Transverse colon (tissue), 4 donors: Measurements from ENCODE around the gene CADPS. TPM values are rescaled to one million over a fixed set of nuclear protein-coding genes. Genes with fewer than 3 reads are reported as not detected.

Source experiments
- DNase-seq: peaks from one replicate; pipeline ENCODE4 v3.0.0-alpha.2; 2019
- H3K27ac ChIP-seq, 4 donors: fragments of 200-600 bp; sonication (generic); 2 replicates each; pipeline ENCODE4 v1.5.1; 2016 to 2018; ENCODE audit warnings: inconsistent platforms in 4 of 4
- H3K27me3 ChIP-seq: fragments of 200-600 bp; sonication (generic); 2 replicates; pipeline ENCODE4 v1.5.1; 2017; ENCODE audit warnings: inconsistent platforms
- H3K36me3 ChIP-seq, 4 donors: fragments of 200-600 bp; sonication (generic); 2 replicates each; pipeline ENCODE4 v1.5.1; 2017 to 2019; ENCODE audit warnings: inconsistent platforms in 4 of 4
- H3K4me1 ChIP-seq, 4 donors: fragments of 200-600 bp; sonication (generic); 2 replicates each; pipeline ENCODE4 v1.5.1; 2017 to 2020; ENCODE audit warnings: inconsistent platforms in 4 of 4
- H3K4me3 ChIP-seq, 4 donors: fragments of 200-600 bp; sonication (generic); 1 replicate in 1 of 4; 2 replicates in 3 of 4; pipeline versions ENCODE4 v1.5.1 to v1.6.1; 2017 to 2019; ENCODE audit warnings: inconsistent platforms in 4 of 4
- H3K9me3 ChIP-seq, 2 donors: fragments of 200-600 bp; sonication (generic); 2 replicates each; pipeline ENCODE4 v1.5.1; 2017 to 2019; ENCODE audit warnings: inconsistent platforms in 2 of 2
- CTCF ChIP-seq, 5 experiments: fragments of 200-600 bp in 3 of 5; fragments of 450-650 bp in 2 of 5; sonication (generic) in 3 of 5; IDR thresholded peaks; 1 replicate in 2 of 5; 2 replicates in 3 of 5; pipeline ENCODE4 v1.5.1; 2016 to 2017; ENCODE audit warnings: antibody characterized with exemption in 5 of 5, inconsistent platforms in 3 of 5, mild to moderate bottlenecking in 2 of 5, moderate library complexity in 1 of 5
- EP300 ChIP-seq: sonication (generic); formaldehyde crosslinking; IDR thresholded peaks from one replicate; pipeline ENCODE4 v1.6.1; 2017; ENCODE audit warnings: antibody characterized with exemption, low read depth
- POLR2A ChIP-seq: fragments of 450-650 bp; IDR thresholded peaks from one replicate; pipeline ENCODE4 v1.6.1; 2016; ENCODE audit warnings: antibody characterized with exemption, mild to moderate bottlenecking, moderate library complexity
- POLR2AphosphoS5 ChIP-seq, 3 donors: sonication (generic); formaldehyde crosslinking; IDR thresholded peaks; one replicate each; pipeline ENCODE4 v1.6.1; 2016; ENCODE audit warnings: antibody characterized with exemption in 3 of 3
- WGBS, 2 donors: methylation state at CpG; one replicate each; pipeline ENCODE4 v1.1.5; 2018; ENCODE audit warnings: low coverage in 1 of 2; 5-methylcytosine and 5-hydroxymethylcytosine counted together
- in situ Hi-C, 4 donors: fragments of 200-750 bp; cut with MboI; loops; one replicate each; pipeline versions ENCODE4 v1.15.0 to v1.15.1; 2017; ENCODE audit warnings: low sequenced_read_pairs in 3 of 4, low pct_ligation_motif_present in 1 of 4, low pct_unique_long_range_greater_than_20kb in 1 of 4
- intact Hi-C: fragments of 100-400 bp; cut with DNase I; formaldehyde crosslinking; loops from one replicate; pipeline ENCODE4 v1.15.1; 2023; ENCODE audit warnings: low total_unique reads
- total RNA-seq, 4 donors: library from RNA; depleted of rRNA; stranded (reverse); fragments of >200 nt; gene quantifications; one replicate each; pipeline ENCODE4 v1.1.0, GENCODE V29; 2016

The CADPS gene
- total RNA-seq, 4 donors from 2014 or later = 1.9 to 22.7 (median 8.9) TPM

DNA sequence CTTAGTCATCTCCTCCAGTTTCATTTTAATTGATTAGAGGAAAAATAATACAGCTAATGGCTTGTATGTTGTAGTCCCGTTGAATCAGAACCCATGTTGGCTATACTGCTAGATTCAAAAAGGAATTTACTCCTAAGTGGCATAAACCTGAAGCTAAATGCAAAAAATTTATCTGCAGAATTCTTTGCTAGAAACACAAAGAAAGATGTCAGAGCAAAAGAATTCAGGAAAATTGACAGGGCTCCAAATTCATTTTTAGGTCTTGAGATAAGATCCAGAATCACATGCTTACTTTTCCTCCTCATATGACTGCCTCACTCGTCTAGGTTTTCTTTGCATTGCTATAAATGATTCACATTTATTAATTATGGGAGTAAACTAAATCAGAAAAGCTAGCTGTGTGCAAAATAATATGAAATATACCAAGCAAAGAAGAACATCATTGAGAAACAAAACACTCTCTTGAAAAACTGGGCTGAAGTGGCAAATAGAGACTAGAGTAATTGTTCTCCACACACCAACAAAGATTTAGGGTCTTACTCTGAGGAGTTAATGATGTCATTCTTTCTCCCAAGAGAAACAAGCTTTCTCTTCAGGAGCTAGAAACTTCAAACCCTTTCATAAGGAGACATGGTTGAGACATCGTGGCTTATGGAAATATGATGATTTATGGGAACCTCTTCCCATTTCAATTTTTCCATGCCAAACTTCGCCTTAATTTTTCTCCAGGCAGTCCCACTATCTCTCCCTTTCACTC lies 407.1 kb downstream of the CADPS start:
- Histone ChIP-seq H3K4me3 (no peak overlapping the region), H3K9me3 (no peaks in the 10 kb centered on the region), H3K36me3 (no peaks in the 10 kb centered on the region), H3K4me1 (no peaks in the 10 kb centered on the region), H3K27me3 (no peaks in the 10 kb centered on the region), H3K27ac (no peak overlapping the region)
- 60 to 62% methylated on average over 4 of the region's 4 CpGs for WGBS, 2 donors
- no peak for TF ChIP-seq EP300
- no peak for TF ChIP-seq CTCF (IDR thresholded peaks at IDR 0.05)
- TF ChIP-seq POLR2A = no peak
- TF ChIP-seq POLR2AphosphoS5 (IDR thresholded peaks at IDR 0.05) = no peak
- in situ Hi-C loops = no loop called here
- no peak for DNase-seq
- intact Hi-C loops = no loop called here

DNA sequence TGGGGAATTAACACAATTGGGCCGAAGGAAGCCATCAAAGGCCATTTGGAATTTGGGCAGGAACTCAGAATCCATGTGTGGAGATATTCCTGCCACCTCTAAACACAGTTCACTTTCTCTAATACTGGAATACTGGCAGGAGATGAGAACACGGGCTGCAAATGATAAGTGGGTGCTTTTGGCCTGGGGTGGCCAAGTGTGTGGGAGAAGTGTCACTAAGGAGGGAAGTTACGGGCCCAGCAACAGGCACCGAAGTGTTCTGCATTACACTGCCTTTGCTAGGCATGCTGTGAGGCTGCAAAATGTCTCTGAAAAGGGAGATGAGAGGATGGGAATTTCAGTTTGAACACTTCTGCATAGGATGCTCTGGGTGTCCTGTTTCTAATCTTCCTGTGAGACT lies 412.4 kb downstream of the CADPS start:
- Histone ChIP-seq H3K4me1 (no peaks in the 10 kb centered on the region), H3K4me3 (no peak overlapping the region), H3K9me3 (no peaks in the 10 kb centered on the region), H3K27me3 (no peaks in the 10 kb centered on the region), H3K27ac (no peak overlapping the region), H3K36me3 (no peaks in the 10 kb centered on the region)
- intact Hi-C loops (no loop called here), in situ Hi-C loops (no loop called here)
- no peak for DNase-seq
- TF ChIP-seq POLR2A (no peak), POLR2AphosphoS5 (IDR thresholded peaks at IDR 0.05) (no peak), EP300 (no peak), CTCF (IDR thresholded peaks at IDR 0.05) (no peak)
- 80 to 81% methylated on average over 1 to 4 of the region's 4 CpGs for WGBS, 2 donors

DNA sequence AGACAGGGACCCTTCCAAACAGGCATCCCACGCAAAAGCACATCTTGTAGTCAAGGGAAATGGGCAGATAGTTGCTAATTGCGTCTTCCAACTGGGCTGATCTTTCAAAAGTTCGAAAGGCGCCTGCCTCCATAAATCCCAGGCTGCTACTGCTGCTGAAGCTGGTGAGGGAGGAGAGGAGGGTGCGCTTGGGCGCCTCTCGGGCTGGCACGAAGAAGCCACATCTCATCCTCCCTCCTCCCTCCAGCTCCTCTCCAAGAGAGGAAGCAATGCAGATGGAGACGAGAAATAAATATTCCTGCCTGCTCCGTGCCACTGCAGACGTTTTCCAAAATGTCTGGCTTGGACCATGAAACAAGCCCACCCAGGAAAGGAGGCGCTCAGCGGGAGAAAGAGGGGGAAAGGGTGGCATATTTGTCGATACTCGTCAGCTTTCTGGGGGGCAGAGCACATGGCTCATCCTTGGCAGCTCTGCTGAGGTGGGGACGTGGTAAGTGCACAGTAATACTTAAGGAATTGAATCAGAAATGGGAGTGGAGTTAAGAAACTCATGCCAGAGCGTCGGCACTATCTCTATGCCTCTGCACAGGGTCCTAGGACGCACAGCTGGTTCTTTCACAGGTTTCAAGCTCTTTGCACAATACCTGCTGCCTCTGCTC lies 413.0 kb downstream of the CADPS start:
- in situ Hi-C loops = no loop called here

More for the DNA sequence above, 413.0 kb downstream of the CADPS start:
- Histone ChIP-seq H3K9me3 (no peaks in the 10 kb centered on the region), H3K4me1 (no peaks in the 10 kb centered on the region), H3K27me3 (no peaks in the 10 kb centered on the region), H3K36me3 (no peaks in the 10 kb centered on the region), H3K27ac (no peak overlapping the region), H3K4me3 (no peak overlapping the region)
- 73 to 75% methylated on average over 6 to 19 of the region's 19 CpGs for WGBS, 2 donors
- no peak for DNase-seq
- intact Hi-C loops = no loop called here
- TF ChIP-seq POLR2AphosphoS5 (IDR thresholded peaks at IDR 0.05) = no peak
- no peak for TF ChIP-seq POLR2A
- no peak for TF ChIP-seq CTCF (IDR thresholded peaks at IDR 0.05)
- TF ChIP-seq EP300 = no peak
